ENCODE results near the gene CD177.
"Not testable (repeated sequence)": the region's sequence is repeated elsewhere in the genome, so short reads cannot be mapped to it uniquely, and the experiment has no call there.

Gene CD177

DNA sequence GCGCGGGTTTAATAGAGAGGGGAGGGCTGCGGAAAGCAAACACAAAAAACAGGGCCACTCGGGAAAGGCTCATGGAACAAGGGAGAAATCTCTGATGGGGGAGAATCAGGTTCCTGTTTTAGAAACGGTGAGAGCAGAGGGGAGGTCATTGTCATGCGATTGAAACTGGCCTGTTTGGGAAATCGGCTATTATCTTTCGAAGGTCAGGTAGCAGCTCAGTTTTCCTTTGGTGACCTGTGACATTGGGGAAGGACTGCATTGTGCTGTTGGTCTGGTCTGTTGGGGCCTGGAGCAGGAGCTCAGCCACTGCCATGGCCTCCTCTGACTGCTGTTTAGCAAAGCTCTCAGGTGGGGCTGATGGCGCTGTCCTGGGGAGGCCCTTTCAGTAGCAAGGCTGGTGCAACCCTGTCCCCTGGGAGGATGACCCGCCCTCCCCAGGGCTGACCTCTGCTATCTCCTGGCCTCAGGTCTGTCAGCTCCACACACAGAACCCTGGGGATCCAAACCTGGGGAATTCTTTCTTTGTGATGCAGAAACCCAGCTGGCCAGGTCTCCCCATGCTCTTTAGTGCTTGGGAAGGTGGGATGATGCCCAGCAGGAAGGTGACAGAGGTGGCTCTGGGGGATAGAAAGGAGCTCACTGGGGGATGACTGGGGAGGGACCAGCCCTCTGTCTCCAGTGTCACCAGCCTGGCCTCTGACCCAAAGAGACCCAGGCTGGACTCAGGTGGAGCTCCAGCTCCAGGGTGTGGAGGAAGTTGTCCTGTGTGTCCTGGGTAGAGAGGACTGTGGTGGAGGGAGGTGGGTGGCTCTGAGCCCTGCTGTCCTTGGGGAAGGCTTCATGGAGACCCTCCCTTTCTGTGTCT lies 21.2 kb upstream of the CD177 start:
- DNase-seq (ENCODE audit: low read depth) = no peak

DNA sequence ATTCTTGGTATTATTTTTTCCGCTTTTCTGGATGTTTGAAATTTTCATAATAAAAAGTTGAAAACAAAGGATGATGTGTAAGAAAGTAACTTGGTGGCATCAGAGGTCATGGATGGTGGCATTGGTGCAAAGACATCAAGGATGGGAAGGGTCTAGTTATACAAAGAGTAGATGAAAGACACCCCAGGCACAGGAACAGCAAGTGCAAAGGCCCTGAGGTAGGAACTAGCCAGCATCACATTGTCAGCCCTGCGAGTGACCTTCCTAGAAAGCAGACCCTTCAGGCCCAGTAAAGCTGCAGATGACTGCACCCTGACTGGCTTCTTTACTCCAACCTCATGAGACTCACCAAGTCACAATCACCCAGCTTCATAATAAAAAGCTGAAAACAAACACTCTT lies 17.0 kb upstream of the CD177 start:
- DNase-seq (ENCODE audit: low read depth) = not testable (repeated sequence)

DNA sequence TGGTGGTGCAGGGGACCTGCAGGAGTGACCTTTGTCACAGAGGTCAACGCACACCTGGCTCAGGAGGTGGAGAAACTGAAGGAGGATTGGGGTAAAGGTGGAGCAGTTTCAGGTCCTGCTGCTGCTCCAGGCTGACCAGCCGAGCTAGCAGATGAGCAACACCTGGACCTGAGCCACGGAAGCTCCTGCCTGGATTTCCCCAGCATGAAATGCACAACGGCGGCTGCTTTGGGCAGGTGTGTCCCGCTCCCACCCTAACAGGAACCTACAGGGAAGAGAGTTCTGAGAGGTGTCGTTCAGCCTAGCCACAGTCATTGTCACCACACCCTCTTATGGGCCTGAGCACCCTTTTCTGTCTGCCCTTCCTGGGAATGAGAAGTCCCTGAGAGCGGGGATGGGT lies 15.7 kb upstream of the CD177 start:
- no peak for DNase-seq (ENCODE audit: low read depth)

DNA sequence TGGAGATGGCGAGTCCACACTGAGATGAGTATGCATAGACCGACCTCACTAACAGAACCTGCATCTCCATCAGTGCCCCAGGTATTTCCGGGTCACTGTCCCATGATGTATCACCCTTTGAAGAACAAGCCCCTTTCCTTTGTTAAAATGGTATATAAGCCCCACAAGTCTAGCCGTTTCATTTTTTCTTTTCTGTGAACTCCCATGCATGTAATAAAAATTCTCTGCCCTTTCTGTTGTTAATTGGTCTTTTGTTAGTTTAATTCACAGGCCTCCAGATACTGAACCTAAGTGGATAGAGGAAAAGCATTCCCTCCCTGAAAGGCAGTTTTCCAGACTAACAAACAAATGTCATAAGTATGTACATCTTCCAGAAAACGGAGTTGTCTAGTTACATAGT lies 15.0 kb upstream of the CD177 start:
- DNase-seq (ENCODE audit: low read depth) = no peak

DNA sequence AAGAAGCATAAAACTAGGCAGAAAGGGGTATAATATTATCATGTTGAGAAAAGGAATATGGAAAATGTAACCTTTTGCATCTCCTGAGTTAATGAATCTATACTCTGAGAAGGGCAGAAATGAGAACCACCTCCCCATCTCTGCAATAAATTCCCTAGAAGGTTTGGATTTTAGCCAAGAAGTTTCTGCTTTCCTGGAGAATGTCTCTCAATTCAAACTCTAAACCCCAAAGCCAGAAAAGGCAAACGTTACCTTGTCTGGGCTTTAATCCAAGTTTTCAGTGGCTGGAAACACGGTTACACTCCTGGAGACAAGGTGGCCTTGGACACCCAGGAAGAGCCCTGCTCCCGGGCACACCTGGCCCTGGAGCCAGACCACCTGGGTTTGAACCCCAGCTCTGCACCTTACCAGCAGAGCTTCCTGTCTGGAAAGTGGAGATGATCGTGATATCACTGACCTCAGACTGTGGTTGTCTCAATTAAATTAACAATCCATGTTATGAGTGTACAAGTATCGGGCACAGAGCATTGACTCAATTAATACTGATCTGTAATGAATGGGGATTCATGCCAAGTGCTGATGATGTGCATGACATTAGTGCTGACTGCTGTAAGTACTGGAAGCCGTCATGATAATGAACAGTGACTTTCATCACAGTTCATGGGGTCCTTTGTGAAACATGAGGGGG lies 14.1 kb upstream of the CD177 start:
- not testable (repeated sequence) for DNase-seq (ENCODE audit: low read depth)

DNA sequence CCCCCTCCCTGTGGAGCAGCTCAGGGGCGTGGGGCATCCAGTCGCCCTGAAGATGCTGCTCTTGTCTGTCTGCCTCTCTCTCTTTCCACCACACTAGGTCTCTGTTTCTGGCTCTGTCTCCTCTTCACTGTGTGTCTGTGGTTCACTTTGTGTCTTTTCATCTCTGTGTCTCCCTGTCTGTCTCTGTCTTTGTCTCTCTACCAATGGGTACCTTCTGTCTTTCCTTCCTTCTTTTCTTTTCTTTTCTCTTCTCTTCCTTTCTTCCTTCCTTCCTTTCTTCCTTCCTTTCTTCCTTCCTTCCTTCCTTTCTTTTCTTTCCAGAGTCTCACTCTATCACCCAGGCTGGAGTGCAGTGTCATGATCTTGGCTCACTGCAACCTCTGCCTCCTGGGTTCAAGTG lies 13.4 kb upstream of the CD177 start:
- DNase-seq (ENCODE audit: low read depth) = not testable (repeated sequence)

DNA sequence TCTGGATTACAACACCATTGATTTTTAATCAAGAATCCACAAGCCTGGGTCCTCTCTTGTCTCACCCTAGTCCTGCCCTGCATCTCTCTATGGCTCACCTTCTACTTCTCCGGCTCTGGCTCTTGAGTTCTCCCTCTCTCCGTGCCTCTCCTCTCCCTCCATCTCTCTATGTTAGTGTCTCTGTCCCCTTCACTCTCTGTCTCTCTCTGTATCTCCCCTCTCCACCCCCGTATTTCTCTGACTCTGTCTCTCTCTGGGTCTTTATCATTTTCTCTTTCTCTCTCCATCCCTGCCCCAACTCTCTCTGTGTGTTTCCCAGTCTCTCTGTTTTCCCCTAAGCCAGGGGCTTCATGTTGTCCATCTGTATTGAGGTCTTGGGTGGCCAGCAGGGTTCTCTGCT lies 12.4 kb upstream of the CD177 start:
- not testable (repeated sequence) for DNase-seq (ENCODE audit: low read depth)

DNA sequence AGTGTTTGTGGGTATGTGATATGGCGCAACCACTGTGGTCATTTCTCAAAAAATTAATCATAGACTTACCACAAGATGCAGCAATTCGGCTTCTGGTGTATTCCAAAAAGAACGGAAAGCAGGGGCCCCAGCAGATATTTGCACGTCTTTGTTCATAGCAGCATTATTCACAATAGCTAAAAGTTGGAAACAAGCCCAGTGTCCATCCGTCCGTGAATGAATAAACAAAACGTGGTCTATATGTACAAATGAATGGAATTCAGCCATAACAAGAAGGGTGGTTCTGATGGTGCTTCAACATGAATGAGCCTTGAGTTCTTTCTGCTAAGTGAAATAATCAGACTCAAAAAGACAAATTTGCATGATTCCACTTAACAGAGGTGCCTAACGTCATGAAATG lies 11.4 kb upstream of the CD177 start:
- not testable (repeated sequence) for DNase-seq (ENCODE audit: low read depth)

DNA sequence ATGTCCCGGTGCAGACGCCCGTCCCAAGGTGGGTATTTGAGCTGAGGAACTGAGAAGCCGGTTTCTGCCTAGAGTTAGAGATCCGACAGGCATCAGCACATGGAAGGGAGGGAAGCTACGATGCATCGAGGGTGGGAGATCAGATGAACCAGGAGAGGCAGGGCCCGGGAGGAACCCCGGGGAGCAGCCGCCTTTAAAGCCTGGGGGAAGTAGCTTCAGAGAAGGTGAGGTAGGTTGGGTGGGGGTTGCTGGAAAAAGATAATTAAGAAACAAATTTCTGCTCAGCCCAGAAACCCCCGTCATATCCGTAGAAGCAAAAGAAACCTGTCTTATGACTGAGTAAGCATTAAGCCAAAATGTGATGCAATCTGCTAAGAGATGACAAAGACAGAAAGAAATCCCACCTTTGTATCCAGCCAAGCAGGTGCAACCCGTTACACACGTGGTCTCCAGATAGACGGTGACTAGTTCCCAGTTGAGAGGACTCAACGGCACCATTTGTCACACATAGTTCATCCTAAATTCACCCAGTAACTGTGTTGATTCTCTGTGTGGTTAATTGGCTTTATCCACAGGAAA lies 9.1 kb upstream of the CD177 start:
- DNase-seq (ENCODE audit: low read depth) = not testable (repeated sequence)

DNA sequence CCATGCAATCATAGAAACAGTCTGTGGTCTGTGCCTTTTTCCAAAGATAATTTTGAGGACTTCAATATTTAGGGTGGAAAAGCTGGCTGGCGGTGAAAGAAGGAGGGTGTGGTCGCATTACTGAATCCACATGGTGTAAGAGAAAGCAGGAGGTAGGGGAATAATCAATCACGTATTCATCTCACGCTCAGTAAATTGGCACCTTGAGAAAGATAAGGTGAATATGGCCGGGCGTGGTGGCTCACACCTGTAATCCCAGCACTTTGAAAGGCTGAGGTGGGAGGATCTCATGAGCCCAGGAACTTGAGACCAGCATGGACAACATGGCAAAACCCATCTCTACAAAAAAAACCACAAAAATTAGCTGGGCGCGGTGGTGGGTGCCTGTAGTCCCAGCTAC lies 3.7 kb upstream of the CD177 start:
- DNase-seq (ENCODE audit: low read depth) = not testable (repeated sequence)

DNA sequence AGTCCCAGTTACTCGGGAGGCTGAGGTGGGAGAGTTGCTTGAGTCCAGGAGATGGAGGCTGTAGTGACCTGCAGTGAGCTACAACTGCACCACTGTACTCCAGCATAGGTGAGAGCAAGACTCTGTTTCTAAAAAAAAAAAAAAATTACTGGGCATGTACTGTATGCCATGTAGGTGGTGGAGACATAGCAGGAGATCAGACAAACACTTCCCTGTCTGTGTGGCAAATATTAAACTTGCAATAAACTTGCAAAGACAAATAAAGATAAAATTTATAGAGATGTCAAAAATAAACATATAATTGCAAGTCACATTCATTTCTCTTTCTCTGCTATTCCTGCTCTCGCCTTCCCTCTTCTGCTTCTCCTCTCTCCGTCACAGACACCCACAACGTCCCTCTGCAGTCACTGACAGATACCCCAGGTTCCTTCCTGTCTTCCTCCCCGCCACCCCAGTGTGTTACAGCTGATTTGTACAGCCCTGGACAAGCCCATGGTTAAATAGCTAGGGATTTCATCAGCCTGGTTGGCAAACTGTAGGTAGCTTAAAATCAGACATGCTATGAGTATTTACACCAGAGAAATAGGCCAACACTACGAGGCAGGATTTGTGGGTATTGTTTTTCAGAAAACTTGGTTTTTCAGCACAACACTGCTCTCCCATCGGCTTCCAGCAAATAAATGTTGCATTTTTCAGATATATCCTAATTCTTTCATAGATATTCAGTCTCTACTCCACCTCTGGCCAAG lies 1.3 kb upstream of the CD177 start:
- DNase-seq (ENCODE audit: low read depth) = no peak

DNA sequence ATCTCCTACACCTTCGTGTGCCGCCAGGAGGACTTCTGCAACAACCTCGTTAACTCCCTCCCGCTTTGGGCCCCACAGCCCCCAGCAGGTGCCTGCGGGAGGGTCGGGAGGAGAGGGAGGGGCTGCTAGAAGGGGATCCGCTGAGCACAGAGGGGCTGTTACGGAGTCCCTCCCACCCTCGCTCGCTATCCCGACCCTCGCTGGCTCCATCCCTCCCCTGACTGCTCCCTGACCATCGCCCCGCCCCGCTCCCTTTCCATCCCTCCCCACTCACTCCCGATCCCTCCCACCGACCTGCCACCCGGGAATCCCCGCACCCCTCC lies 780 bp downstream of the CD177 start:
- DNase-seq (ENCODE audit: low read depth) = no peak

DNA sequence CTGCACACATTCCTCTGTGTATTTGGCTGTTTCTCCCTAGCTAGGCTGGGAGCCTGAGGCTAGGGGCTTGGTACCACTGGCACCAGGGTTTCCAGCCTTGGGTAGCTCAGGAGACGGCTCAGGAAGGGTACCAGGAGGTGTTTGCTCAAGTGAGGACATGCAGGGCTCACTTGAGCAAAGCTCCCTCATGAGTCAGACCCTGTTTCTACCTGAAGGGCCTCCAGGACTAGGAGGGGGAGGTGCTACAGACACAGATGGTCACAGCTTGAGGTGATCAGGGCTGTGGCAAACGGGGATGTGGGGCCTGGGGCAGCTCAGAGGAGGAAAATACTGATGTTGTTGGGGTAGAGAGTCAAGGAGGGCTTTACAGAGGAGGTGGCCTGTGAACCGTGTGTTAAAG lies 3.3 kb downstream of the CD177 start:
- DNase-seq (ENCODE audit: low read depth) = not testable (repeated sequence)

DNA sequence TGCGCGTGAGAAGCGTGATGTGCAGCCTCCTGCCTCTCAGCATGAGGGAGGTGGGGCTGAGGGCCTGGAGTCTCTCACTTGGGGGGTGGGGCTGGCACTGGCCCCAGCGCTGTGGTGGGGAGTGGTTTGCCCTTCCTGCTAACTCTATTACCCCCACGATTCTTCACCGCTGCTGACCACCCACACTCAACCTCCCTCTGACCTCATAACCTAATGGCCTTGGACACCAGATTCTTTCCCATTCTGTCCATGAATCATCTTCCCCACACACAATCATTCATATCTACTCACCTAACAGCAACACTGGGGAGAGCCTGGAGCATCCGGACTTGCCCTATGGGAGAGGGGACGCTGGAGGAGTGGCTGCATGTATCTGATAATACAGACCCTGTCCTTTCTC lies 8.7 kb downstream of the CD177 start:
- DNase-seq (ENCODE audit: low read depth) = no peak

DNA sequence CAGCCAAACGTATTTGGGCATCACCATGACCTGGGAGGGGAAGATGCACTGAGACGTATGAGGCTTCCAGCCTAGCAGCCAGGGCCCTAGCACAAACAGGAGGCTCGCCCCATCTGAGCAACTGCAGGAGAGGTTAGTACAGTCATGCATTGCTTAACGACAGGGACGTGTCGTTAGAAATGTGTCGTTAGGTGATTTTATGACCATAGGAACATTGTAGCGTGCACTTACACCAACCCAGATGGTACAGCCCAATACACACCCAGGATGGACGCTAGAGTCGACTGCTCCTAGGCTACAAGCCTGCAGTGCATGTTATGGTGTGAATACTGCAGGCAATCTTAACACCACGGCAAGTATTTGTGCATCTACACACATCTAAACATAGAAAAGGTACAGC lies 9.3 kb downstream of the CD177 start:
- DNase-seq (ENCODE audit: low read depth) = no peak

DNA sequence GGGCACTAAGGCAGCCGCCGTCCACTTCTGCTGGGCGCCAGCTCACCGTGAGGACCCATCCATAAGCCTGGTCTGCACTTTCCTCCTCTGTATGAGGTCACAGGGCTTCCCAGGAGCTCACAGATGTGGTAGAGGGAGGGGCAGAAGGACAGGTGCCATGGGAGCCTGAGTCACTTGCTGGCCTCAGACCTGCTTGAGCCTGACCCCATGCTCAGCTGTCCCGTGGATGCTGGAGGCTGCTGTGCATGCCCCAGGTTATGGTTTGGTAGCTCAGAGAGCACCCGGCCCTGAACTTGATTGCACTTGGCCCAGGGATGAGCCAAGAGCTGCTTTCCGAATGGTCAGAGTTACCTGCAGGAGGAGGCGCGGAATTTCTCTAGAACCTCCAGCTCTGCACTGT lies 12.2 kb downstream of the CD177 start:
- not testable (repeated sequence) for DNase-seq (ENCODE audit: low read depth)

DNA sequence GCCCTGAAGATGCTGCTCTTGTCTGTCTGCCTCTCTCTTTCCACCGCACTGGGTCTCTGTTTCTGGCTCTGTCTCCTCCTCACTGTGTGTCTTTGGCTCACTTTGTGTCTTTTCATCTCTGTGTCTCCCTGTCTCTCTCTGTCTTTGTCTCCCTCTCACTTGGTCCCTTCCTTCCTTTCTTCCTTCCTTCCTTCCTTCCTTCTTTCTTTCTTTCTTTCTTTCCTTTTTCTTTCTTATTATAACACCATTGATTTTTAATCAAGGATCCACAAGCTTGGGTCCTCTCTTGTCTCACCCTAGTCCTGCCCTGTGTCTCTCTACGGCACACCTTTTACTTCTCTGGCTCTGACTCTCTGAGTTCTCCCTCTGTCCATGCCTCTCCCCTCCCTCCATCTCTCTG lies 14.3 kb downstream of the CD177 start:
- no peak for DNase-seq (ENCODE audit: low read depth)

DNA sequence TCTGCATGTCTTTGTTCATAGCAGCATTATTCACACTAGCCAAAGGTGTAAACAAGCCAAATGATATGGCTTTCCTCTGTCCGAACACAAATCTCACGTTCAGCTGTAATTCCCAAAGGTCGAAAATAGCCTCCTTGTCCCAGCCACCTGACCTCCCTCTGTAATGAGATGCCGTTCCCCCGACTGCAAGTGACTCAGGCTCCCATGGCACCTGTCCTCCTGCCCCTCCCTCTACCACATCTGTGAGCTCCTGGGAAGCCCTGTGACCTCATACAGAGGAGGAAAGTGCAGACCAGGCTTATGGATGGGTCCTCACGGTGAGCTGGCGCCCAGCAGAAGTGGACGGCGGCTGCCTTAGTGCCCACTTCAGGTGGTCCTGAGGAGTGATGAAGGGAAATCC lies 15.4 kb downstream of the CD177 start:
- DNase-seq (ENCODE audit: low read depth) = not testable (repeated sequence)

DNA sequence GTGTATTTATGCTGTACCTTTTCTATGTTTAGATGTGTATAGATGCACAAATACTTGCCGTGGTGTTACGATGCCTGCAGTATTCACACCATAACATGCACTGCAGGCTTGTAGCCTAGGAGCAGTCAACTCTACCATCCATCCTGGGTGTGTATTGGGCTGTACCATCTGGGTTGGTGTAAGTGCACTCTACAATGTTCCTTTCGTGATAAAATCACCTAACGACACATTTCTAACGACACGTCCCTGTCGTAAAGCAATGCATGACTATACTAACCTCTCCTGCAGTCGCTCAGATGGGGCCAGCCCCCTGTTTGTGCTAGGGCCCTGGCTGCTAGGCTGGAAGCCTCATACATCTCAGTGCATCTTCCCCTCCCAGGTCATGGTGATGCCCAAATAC lies 18.4 kb downstream of the CD177 start:
- DNase-seq (ENCODE audit: low read depth) = no peak

DNA sequence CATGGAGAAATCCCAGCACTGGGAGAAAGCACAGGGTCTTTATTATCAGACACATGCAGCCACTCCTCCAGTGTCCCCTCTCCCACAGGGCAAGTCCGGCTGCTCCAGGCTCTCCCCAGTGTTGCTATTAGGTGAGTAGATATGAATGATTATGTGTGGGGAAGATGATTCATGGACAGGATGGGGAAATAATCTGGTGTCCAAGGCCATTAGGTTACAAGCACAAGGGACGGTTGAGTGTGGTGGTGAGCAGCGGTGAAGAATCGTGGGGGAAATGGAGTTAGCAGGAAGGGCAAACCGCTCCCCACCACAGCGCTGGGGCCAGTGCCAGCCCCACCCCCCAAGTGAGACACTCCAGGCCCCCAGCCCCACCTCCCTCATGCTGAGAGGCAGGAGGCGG lies 19.0 kb downstream of the CD177 start:
- no peak for DNase-seq (ENCODE audit: low read depth)

DNA sequence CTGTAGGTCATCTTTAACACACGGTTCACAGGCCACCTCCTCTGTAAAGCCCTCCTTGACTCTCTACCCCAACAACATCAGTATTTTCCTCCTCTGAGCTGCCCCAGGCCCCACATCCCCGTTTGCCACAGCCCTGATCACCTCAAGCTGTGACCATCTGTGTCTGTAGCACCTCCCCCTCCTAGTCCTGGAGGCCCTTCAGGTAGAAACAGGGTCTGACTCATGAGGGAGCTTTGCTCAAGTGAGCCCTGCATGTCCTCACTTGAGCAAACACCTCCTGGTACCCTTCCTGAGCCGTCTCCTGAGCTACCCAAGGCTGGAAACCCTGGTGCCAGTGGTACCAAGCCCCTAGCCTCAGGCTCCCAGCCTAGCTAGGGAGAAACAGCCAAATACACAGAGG lies 24.1 kb downstream of the CD177 start:
- DNase-seq (ENCODE audit: low read depth) = not testable (repeated sequence)

DNA sequence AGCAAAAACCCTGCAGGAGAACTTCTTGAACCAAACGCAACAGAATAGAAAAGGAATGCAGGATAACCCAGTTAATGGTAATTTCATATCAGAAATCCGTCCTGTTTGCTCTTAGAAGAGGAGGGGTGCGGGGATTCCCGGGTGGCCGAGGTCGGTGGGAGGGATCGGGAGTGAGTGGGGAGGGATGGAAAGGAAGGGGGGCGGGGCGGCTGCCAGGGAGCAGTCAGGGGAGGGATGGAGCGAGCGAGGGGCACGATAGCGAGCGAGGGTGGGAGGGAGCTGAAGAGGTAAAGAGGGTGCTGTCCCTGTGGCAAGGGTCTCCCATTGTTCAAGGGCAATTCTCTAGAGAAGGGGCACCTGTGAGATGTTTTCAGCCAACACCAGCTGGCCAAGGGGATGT lies 26.5 kb downstream of the CD177 start:
- DNase-seq (ENCODE audit: low read depth) = no peak

Measured in fibroblast of the conjunctiva (primary cell).